Right renal pelvis (tissue), 4 donors: Measurements from ENCODE around the gene SERPINE2. TPM values are rescaled to one million over a fixed set of nuclear protein-coding genes. Genes with fewer than 3 reads are reported as not detected.

Experiments
- polyA plus RNA-seq, 4 donors: library from polyadenylated mRNA; unstranded; fragments of 120-200 nt; gene quantifications; one replicate each; pipeline ENCODE4 v1.2.1, GENCODE V29; 2013; ENCODE audit not compliant: insufficient read length in 4 of 4

SERPINE2 gene
- polyA plus RNA-seq, 4 donors: 122 to 190 (median 141) TPM

Other genes starting within 250 kb of the SERPINE2 start
- gene AP1S3, start 201.7 kb downstream of the SERPINE2 start, polyA plus RNA-seq: 10 to 100 TPM; 10.5 to 16.5 (median 12.7) TPM
- gene WDFY1, start 94.0 kb downstream of the SERPINE2 start, polyA plus RNA-seq: 10 to 100 TPM; 55.4 to 71.2 (median 64.7) TPM
- gene MRPL44, start 81.8 kb downstream of the SERPINE2 start, polyA plus RNA-seq: 10 to 100 TPM; 37.0 to 43.2 (median 41.6) TPM